Transverse colon (tissue), 4 donors: Measurements from ENCODE around the gene TVP23B. TPM values are rescaled to one million over a fixed set of nuclear protein-coding genes. Genes with fewer than 3 reads are reported as not detected.
"Not testable (repeated sequence)": the region's sequence is repeated elsewhere in the genome, so short reads cannot be mapped to it uniquely, and the experiment has no call there.

Source experiments
- DNase-seq: peaks from one replicate; pipeline ENCODE4 v3.0.0-alpha.2; 2019
- H3K27ac ChIP-seq, 4 donors: fragments of 200-600 bp; sonication (generic); 2 replicates each; pipeline ENCODE4 v1.5.1; 2016 to 2018; ENCODE audit warnings: inconsistent platforms in 4 of 4
- H3K27me3 ChIP-seq: fragments of 200-600 bp; sonication (generic); 2 replicates; pipeline ENCODE4 v1.5.1; 2017; ENCODE audit warnings: inconsistent platforms
- H3K36me3 ChIP-seq, 4 donors: fragments of 200-600 bp; sonication (generic); 2 replicates each; pipeline ENCODE4 v1.5.1; 2017 to 2019; ENCODE audit warnings: inconsistent platforms in 4 of 4
- H3K4me1 ChIP-seq, 4 donors: fragments of 200-600 bp; sonication (generic); 2 replicates each; pipeline ENCODE4 v1.5.1; 2017 to 2020; ENCODE audit warnings: inconsistent platforms in 4 of 4
- H3K4me3 ChIP-seq, 4 donors: fragments of 200-600 bp; sonication (generic); 1 replicate in 1 of 4; 2 replicates in 3 of 4; pipeline versions ENCODE4 v1.5.1 to v1.6.1; 2017 to 2019; ENCODE audit warnings: inconsistent platforms in 4 of 4
- H3K9me3 ChIP-seq, 2 donors: fragments of 200-600 bp; sonication (generic); 2 replicates each; pipeline ENCODE4 v1.5.1; 2017 to 2019; ENCODE audit warnings: inconsistent platforms in 2 of 2
- POLR2A ChIP-seq: fragments of 450-650 bp; IDR thresholded peaks from one replicate; pipeline ENCODE4 v1.6.1; 2016; ENCODE audit warnings: antibody characterized with exemption, mild to moderate bottlenecking, moderate library complexity
- POLR2AphosphoS5 ChIP-seq, 3 donors: sonication (generic); formaldehyde crosslinking; IDR thresholded peaks; one replicate each; pipeline ENCODE4 v1.6.1; 2016; ENCODE audit warnings: antibody characterized with exemption in 3 of 3
- WGBS, 2 donors: methylation state at CpG; one replicate each; pipeline ENCODE4 v1.1.5; 2018; ENCODE audit warnings: low coverage in 1 of 2; 5-methylcytosine and 5-hydroxymethylcytosine counted together
- in situ Hi-C, 4 donors: fragments of 200-750 bp; cut with MboI; loops; one replicate each; pipeline versions ENCODE4 v1.15.0 to v1.15.1; 2017; ENCODE audit warnings: low sequenced_read_pairs in 3 of 4, low pct_ligation_motif_present in 1 of 4, low pct_unique_long_range_greater_than_20kb in 1 of 4
- intact Hi-C: fragments of 100-400 bp; cut with DNase I; formaldehyde crosslinking; loops from one replicate; pipeline ENCODE4 v1.15.1; 2023; ENCODE audit warnings: low total_unique reads
- total RNA-seq, 4 donors: library from RNA; depleted of rRNA; stranded (reverse); fragments of >200 nt; gene quantifications; one replicate each; pipeline ENCODE4 v1.1.0, GENCODE V29; 2016

The TVP23B gene
- total RNA-seq = 10 to 100 TPM in 2 of 4 donors, 1 to 10 TPM in 1, under 1 TPM in 1; 0.40 to 35.2 (median 19.9) TPM

GRCh38 chr17:18780991-18781718 lies at the start of gene TVP23B:
Gene TVP23B, plus strand, starts transcription at chr17:18781183. Its CDS starts 111 bp downstream, at chr17:18781294.
- Histone ChIP-seq H3K4me3 (peak within 1 kb of the TSS; percentile 47 to 72 (median 64)), H3K27ac (peak within 1 kb of the TSS; percentile 85 to 92 (median 88))
- intact Hi-C loops, H3K9me3 ChIP-seq, in situ Hi-C loops, H3K36me3 ChIP-seq, H3K4me1 ChIP-seq, H3K27me3 ChIP-seq: not testable (repeated sequence)
- TF ChIP-seq POLR2A (peak; percentile 85), POLR2AphosphoS5 (IDR thresholded peaks at IDR 0.05) (peak; percentile 87 to 89 (median 89))
- peak; percentile 98 for DNase-seq
- WGBS, 2 donors = 1% methylated on average over 34 of the region's 56 CpGs; no CpG with 5 or more reads in 1 of the 2 donors

GRCh38 chr17:18732438-18732837 lies 48.5 kb upstream of the TVP23B start:
- DNase-seq, in situ Hi-C loops, H3K27me3 ChIP-seq, H3K9me3 ChIP-seq, H3K4me3 ChIP-seq, H3K4me1 ChIP-seq, intact Hi-C loops, H3K27ac ChIP-seq, H3K36me3 ChIP-seq: not testable (repeated sequence)
- 80 to 88% methylated on average over 1 of the region's 1 CpG for WGBS, 2 donors

- DNase-seq, H3K27ac ChIP-seq, H3K9me3 ChIP-seq, in situ Hi-C loops, H3K36me3 ChIP-seq, H3K4me3 ChIP-seq, H3K27me3 ChIP-seq, H3K4me1 ChIP-seq, intact Hi-C loops: not testable (repeated sequence)
- 82% methylated on average over 4 of the region's 4 CpGs for WGBS, 2 donors
Measured at GRCh38 chr17:18733350-18733749, 47.6 kb upstream of the TVP23B start.

- WGBS, 2 donors = 82 to 100% methylated on average over 4 to 7 of the region's 7 CpGs
- H3K27me3 ChIP-seq, H3K36me3 ChIP-seq, DNase-seq, intact Hi-C loops, in situ Hi-C loops, H3K4me3 ChIP-seq, H3K4me1 ChIP-seq, H3K9me3 ChIP-seq, H3K27ac ChIP-seq: not testable (repeated sequence)
Measured at GRCh38 chr17:18739616-18740391, 41.2 kb upstream of the TVP23B start.

GRCh38 chr17:18741228-18741627 lies 39.8 kb upstream of the TVP23B start:
- WGBS, 2 donors = 56% methylated on average over 3 of the region's 6 CpGs; no CpG with 5 or more reads in 1 of the 2 donors
- H3K9me3 ChIP-seq, H3K27me3 ChIP-seq, DNase-seq, H3K27ac ChIP-seq, H3K4me1 ChIP-seq, H3K4me3 ChIP-seq, intact Hi-C loops, H3K36me3 ChIP-seq, in situ Hi-C loops: not testable (repeated sequence)

GRCh38 chr17:18743699-18744421 lies 37.1 kb upstream of the TVP23B start, which contains the start of gene FBXW10:
Gene FBXW10, plus strand, starts transcription at chr17:18744054. Its CDS starts 191 bp downstream, at chr17:18744245.
- intact Hi-C loops, H3K4me1 ChIP-seq, H3K9me3 ChIP-seq, DNase-seq, H3K27ac ChIP-seq, in situ Hi-C loops, H3K4me3 ChIP-seq, H3K36me3 ChIP-seq, H3K27me3 ChIP-seq: not testable (repeated sequence)
- 57% methylated on average over 8 of the region's 10 CpGs; no CpG with 5 or more reads in 1 of the 2 donors for WGBS, 2 donors

- 0 to 50% methylated on average over 1 to 4 of the region's 4 CpGs for WGBS, 2 donors
- H3K27ac ChIP-seq, H3K4me1 ChIP-seq, in situ Hi-C loops, H3K36me3 ChIP-seq, H3K9me3 ChIP-seq, H3K27me3 ChIP-seq, H3K4me3 ChIP-seq, intact Hi-C loops, DNase-seq: not testable (repeated sequence)
Measured at GRCh38 chr17:18744726-18745125, 36.3 kb upstream of the TVP23B start.

GRCh38 chr17:18746551-18746950 lies 34.4 kb upstream of the TVP23B start:
- intact Hi-C loops, H3K27ac ChIP-seq, H3K4me1 ChIP-seq, H3K9me3 ChIP-seq, in situ Hi-C loops, H3K36me3 ChIP-seq, H3K27me3 ChIP-seq, DNase-seq, H3K4me3 ChIP-seq: not testable (repeated sequence)
- 44 to 51% methylated on average over 3 of the region's 3 CpGs for WGBS, 2 donors

- H3K36me3 ChIP-seq, intact Hi-C loops, H3K27ac ChIP-seq, DNase-seq, H3K9me3 ChIP-seq, H3K4me1 ChIP-seq, H3K4me3 ChIP-seq, in situ Hi-C loops, H3K27me3 ChIP-seq: not testable (repeated sequence)
- 26 to 36% methylated on average over 5 to 6 of the region's 6 CpGs for WGBS, 2 donors
Measured at GRCh38 chr17:18747501-18747900, 33.5 kb upstream of the TVP23B start.

- H3K9me3 ChIP-seq, H3K27me3 ChIP-seq, H3K4me1 ChIP-seq, H3K36me3 ChIP-seq, H3K4me3 ChIP-seq, H3K27ac ChIP-seq, intact Hi-C loops, DNase-seq, in situ Hi-C loops: not testable (repeated sequence)
- WGBS, 2 donors = 100% methylated on average over 1 of the region's 1 CpG; no CpG with 5 or more reads in 1 of the 2 donors
Measured at GRCh38 chr17:18750242-18750641, 30.7 kb upstream of the TVP23B start.
